ENCODE results near the gene CDK18. TPM values are rescaled to one million over a fixed set of nuclear protein-coding genes. Genes with fewer than 3 reads are reported as not detected.
A peak's percentile ranks its signal among the peaks of the same experiment; 100 is the strongest.

CDK18 gene
- total and polyA plus RNA-seq, 10 of the 15 experiments (the other 5 are each of a cell fraction or from before 2014, with no cell fraction given), result 0.13 to 4.4 (median 0.52) TPM; not detected in 2

DNA sequence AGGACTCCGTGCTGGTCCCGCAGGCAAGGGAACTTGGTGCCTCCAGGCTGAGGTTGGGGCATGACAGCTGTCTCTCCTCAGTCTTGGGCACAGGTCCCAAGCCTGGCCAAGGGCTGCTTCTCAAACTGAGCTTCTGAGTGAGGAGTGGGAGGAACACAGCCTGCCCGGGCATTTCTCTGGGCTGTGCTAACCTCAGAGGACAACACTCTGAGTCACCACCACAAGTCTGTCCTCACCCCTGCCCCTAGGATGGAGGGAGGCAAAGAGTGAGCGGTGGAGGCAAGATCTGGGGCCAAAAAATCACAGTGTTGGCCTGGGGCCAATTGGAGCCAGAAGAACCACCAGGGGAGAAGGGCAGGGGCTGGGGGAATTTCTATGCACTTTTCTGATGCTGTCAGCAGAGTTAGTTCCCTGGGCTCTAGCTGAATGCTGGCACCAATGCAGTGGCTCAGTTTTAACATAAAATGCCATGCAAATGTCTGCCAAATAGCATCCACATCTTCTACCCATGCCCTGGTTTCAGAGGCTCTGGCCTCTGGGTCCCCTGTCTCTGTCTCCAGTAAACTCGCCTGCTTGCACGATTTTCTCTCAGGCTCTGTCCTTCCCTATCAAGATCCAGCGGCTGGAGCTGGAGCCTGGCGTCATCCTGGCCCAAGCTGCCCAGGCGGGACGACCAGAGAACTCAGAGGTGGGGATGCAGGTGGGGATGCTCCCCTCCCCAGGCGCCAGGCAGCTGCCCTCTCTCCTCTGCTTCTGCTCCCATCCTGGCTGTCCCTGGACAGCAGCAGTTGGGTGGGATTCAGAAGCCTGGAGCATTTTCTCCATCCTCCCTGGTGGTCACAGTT, 11.0 kb upstream of the CDK18 start:
- no peaks in the 10 kb centered on the region for H3K79me2 ChIP-seq (ENCODE audit: control insufficient read depth, insufficient read depth, low read length)
- H3K4me3 ChIP-seq, result no peak overlapping the region
- no peaks in the 10 kb centered on the region for H3K9me3 ChIP-seq (replicated peaks; ENCODE audit: control insufficient read depth, insufficient read depth, low read length)
- BruUV-seq (replicated peaks), result no TSS peak
- 17% methylated on average over 11 of the region's 11 CpGs for WGBS (ENCODE audit: insufficient coverage, insufficient replicate concordance, low lambda C conversion rate, missing lambda C conversion rate)
- H3K36me3 ChIP-seq (ENCODE audit: control insufficient read depth in 2 of 2, insufficient read depth in 2 of 2, low read length in 1 of 2), result no peaks in the 10 kb centered on the region
- DNase-seq (ENCODE audit: low read depth, low spot score) (no peak), ATAC-seq (peak; percentile 67), FAIRE-seq (no peak)
- TF ChIP-seq SIX5 (IDR thresholded peaks at IDR 0.05; ENCODE audit: low read depth, low read length, severe bottlenecking) (no peak), SMAD1 (IDR thresholded peaks at IDR 0.05; ENCODE audit: low read depth, partially characterized antibody) (peak; percentile 65)
- POLR2A ChIA-PET, result interaction anchor here (1.0 to 1.6 kb wide), 2 partner anchors 23 to 220 kb away, joined by 3 read pairs; no protein-coding TSS in a partner anchor
- SMC1A ChIA-PET (ENCODE audit: uncharacterized antibody, unreplicated experiment), result interaction anchor here (1.2 to 17.0 kb wide), 6 partner anchors 8 to 184 kb away, joined by 3 to 319 read pairs (median 6); no protein-coding TSS in a partner anchor
- H2AFZ ChIP-seq (ENCODE audit: control insufficient read depth, low read depth, low read length), result no peak overlapping the region
- intact Hi-C loops (cut with micrococcal nuclease; ENCODE audit: unreplicated experiment) (no loop called here), in situ Hi-C loops (cut with MboI) (no loop called here)
- no peaks in the 10 kb centered on the region for H4K20me1 ChIP-seq (ENCODE audit: control insufficient read depth, insufficient read depth)
- CTCF ChIA-PET, result interaction anchor here (0.7 to 22.4 kb wide), 12 partner anchors 8 to 169 kb away, joined by 3 to 891 read pairs (median 6); partner anchors contain the start of gene CDK18
- peaks cover 4% of the 10 kb centered on the region in 2 experiments; a peak in 3 of 4 replicates for H3K27me3 ChIP-seq (replicated peaks in 1 of 2; ENCODE audit: control insufficient read depth in 2 of 2, insufficient read depth in 2 of 2, low read length in 1 of 2)
- H3K9ac ChIP-seq (ENCODE audit: control insufficient read depth, insufficient read depth, low read length), result no peak overlapping the region
- H3K4me1 ChIP-seq (ENCODE audit: control insufficient read depth, insufficient read depth, low read length), result no peaks in the 10 kb centered on the region
- H3K4me2 ChIP-seq (ENCODE audit: control insufficient read depth, insufficient read depth), result no peak overlapping the region
- RAD21 ChIA-PET (ENCODE audit: unreplicated experiment), result interaction anchor here (0.5 to 11.2 kb wide), 8 partner anchors 26 to 220 kb away, joined by 3 to 342 read pairs (median 4); no protein-coding TSS in a partner anchor
- H3K27ac ChIP-seq (ENCODE audit: control insufficient read depth, insufficient read depth), result no peak overlapping the region

DNA sequence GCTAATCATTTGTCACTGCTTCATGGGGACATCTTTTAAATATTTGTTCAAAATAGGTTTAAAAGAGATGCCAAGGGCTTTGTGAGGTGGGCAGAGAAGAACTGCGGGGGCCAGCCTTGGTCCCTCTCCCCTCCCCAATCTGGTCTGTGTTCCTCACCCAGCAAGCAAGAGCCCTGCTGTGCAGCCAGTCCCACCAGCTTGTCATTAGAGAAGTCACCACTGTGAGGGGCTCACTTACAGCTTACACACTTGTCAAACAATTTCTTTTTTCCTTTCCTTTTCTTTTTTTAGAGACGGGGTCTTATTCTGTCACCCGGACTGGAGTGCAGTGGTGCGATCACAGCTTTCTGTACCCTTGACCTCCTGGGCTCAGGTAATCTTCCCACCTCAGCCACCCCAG, 10.4 kb upstream of the CDK18 start:
- no peaks in the 10 kb centered on the region for H3K4me1 ChIP-seq (ENCODE audit: control insufficient read depth, insufficient read depth, low read length)
- BruUV-seq (replicated peaks), result no TSS peak
- no peak for DNase-seq (ENCODE audit: low read depth, low spot score)
- ChIA-PET RAD21 (ENCODE audit: unreplicated experiment) (interaction anchor here (1.0 to 11.2 kb wide), 3 partner anchors 25 to 163 kb away, joined by 3 to 342 read pairs (median 4); no protein-coding TSS in a partner anchor), SMC1A (ENCODE audit: uncharacterized antibody, unreplicated experiment) (interaction anchor here (1.2 to 17.0 kb wide), 4 partner anchors 8 to 183 kb away, joined by 3 to 319 read pairs (median 8); no protein-coding TSS in a partner anchor), CTCF (interaction anchor here (0.7 to 22.4 kb wide), 8 partner anchors 9 to 169 kb away, joined by 3 to 891 read pairs (median 8); partner anchors contain the start of gene CDK18), POLR2A (interaction anchor here (1.0 to 1.6 kb wide), 2 partner anchors 22 to 221 kb away, joined by 3 read pairs; no protein-coding TSS in a partner anchor)
- ATAC-seq, result no peak
- no peak overlapping the region for H3K9ac ChIP-seq (ENCODE audit: control insufficient read depth, insufficient read depth, low read length)
- TF ChIP-seq RB1 (IDR thresholded peaks at IDR 0.05; ENCODE audit: borderline replicate concordance) (no peak), NRF1 (conservative IDR thresholded peaks at IDR 0.05; ENCODE audit: low read depth, low read length) (no peak)
- 28% methylated on average over 3 of the region's 4 CpGs for WGBS (ENCODE audit: insufficient coverage, insufficient replicate concordance, low lambda C conversion rate, missing lambda C conversion rate)
- intact Hi-C loops (cut with micrococcal nuclease; ENCODE audit: unreplicated experiment) (no loop called here), in situ Hi-C loops (cut with MboI) (no loop called here)
- H3K79me2 ChIP-seq (ENCODE audit: control insufficient read depth, insufficient read depth, low read length), result no peaks in the 10 kb centered on the region
- peaks cover 4% of the 10 kb centered on the region in 2 experiments; a peak in 3 of 4 replicates for H3K27me3 ChIP-seq (replicated peaks in 1 of 2; ENCODE audit: control insufficient read depth in 2 of 2, insufficient read depth in 2 of 2, low read length in 1 of 2)
- H4K20me1 ChIP-seq (ENCODE audit: control insufficient read depth, insufficient read depth), result no peaks in the 10 kb centered on the region
- no peak overlapping the region for H3K4me3 ChIP-seq
- no peak overlapping the region for H3K4me2 ChIP-seq (ENCODE audit: control insufficient read depth, insufficient read depth)
- FAIRE-seq, result no peak
- no peaks in the 10 kb centered on the region for H3K9me3 ChIP-seq (replicated peaks; ENCODE audit: control insufficient read depth, insufficient read depth, low read length)
- H3K27ac ChIP-seq (ENCODE audit: control insufficient read depth, insufficient read depth), result no peak overlapping the region
- H2AFZ ChIP-seq (ENCODE audit: control insufficient read depth, low read depth, low read length), result no peak overlapping the region
- no peaks in the 10 kb centered on the region for H3K36me3 ChIP-seq (ENCODE audit: control insufficient read depth in 2 of 2, insufficient read depth in 2 of 2, low read length in 1 of 2)

Measured in GM12878 (cell line).